ENCODE results near the gene FHIP1B.

The FHIP1B gene

GRCh38 chr11:6197466-6198200 is 36.8 kb downstream of the FHIP1B start:
- no peak for DNase-seq

DNA sequence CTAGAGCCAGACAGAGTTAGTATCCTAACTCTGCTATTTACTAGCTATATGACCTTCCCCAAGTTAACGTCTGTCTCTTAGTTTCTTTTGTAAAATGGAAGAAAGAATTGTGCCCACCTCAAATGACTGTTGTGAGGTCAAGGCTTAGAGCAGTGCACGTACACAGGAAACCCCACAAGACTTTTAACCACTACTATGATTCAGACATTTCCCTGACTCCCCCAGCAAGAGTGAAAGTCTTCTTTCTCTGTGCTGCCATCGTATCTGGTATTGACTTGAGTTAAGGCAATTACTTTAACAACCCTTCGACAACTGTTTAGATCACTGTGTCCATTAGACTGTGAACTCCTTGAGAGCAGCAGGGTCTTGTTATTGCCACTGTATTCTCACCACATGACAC is 38.0 kb downstream of the FHIP1B start:
- DNase-seq: no peak

DNA sequence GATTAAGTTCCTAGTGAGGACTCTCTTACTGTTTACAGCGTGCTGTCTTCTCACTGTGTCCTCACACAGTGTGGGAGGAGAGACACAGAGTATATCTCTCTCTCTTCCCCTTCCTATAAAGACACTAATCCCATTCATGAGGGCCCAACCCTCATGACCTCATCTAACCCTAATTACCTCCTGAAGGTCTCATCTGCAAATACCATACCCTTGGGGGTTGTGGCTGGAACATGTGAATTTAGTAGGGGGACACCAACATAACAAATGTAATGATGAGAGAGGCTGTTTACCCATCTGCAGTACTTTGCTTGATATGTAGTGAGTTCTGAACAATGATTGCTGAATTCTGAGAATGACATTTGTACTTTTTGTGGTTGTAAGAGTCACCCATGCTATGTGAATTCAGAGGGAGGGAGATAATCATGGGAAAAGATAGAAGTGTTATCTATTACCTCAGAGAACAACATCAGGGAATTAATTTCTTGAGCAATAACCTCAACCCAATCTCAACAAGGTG is 40.3 kb downstream of the FHIP1B start:
- DNase-seq: no peak

DNA sequence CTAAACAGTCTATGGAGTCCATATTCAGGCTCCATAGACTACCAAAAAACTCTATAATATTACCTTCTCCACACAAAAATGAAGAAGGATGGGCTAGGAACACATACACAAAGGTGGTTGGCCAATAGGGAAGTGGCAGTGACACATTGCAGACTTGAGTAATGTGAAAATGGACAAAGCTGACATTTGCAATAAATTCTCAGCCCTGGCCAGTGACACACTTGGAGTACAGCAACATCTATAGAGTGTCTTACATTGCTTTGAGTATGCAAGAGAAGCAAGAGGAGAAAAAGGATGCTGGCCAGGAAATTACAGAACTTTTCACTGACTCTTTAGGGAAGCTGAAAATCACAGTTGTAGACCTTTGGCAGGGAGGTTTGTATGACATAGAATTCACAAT is 42.7 kb downstream of the FHIP1B start:
- DNase-seq: no peak

DNA sequence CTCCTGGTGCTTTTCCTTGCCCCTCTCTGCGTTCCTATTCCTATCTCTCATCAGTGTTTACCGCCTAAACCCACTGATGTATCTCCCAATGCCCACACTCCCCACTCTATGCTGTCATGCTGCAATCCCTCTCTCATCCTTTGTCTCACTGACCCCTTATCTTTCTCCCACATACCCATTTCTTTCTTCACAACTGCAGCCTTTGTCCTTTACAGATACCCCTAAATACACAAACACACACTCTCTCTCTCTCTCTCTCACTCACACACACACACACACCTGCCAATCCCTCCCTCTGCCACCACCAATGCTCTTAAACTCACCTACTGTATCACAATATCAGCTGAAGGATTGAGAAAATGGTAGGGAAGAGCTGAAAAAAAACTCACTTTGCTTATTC is 59.0 kb downstream of the FHIP1B start:
- DNase-seq: no peak

DNA sequence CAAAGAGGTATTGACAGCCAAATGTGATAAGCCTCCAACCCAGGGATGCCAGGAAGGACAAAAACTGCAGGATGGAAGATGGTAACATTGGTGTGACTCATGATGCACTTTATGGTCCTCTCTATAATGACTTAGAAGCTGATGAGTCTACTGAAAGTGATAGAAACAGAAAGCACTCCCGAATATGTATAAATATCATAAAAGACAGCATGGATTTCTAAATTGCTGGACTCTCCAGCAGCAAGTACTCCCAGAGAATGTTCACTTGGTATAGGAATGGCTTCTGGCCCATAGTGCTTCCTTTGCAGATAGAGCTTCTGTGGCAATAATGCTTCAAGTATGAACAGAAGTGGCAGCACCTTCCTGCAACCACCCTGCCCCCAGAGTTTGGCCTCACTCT is 64.2 kb downstream of the FHIP1B start, which contains the start of gene OR52B2:
TSS of gene OR52B2 (minus strand) at position 101 of the 400 bp plus-strand sequence. CDS start at position 101, 0 bp downstream.
- DNase-seq: no peak

Data from stimulated activated naive CD4-positive, alpha-beta T cell treated with Interleukin-2 at 50 U/mL for 16 hours (primary cell).